Measurements from ENCODE around the gene SDCCAG8.

SDCCAG8 gene

DNA sequence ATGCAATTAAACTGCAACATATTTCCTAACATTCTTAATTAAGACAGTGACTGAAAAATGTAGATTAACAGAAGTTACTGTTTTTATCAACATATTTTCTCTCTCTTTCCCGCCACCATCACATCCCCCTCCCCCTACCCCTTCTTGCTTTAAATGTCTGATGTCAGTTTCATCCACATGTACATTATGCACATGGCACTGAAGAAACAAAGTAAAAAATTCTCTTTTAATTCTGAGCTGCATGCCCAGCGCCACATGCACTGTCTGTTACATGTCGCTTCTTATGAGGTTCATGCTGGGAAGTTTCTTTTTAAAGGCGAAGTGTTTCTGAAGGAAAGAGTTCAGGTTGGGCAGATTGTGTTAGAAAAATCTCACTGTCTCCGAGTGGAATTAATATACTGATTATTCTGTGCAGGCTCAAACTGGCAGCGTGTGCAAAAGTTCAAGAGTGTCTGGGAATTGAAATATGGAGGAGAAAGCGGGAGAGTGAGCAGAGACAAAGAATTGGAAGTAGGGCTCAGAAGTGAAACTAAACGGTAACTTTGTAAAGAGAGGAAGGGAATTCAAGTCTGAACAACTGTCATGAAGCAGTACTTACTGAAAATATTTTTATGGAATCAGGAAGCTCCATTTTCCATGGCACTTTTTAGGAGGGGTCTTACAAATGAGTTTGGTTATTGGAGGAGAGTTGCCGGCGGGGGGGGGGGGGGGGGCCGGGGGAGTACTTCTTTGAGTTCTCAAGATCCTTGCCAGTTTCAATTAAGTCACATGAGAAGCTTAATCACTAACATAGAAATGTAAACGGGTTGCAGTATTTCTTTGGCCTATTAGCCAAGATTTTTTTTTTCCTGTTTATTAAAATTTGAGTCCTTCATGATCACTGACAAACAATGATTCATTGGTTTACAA is 217.6 kb downstream of the SDCCAG8 start:
- intact Hi-C loops (cut with DNase I) = loop anchor here (2.0 kb wide), 1 partner anchor 129 kb away; no protein-coding TSS in a partner anchor
- no peak for DNase-seq

GRCh38 chr1:243474136-243474881 is 218.5 kb downstream of the SDCCAG8 start:
- intact Hi-C loops (cut with DNase I) = loop anchor here (2.0 kb wide), 1 partner anchor 130 kb away; no protein-coding TSS in a partner anchor
- DNase-seq = peak in 1 of 10 donors; percentile 85

GRCh38 chr1:243474906-243475305 is 219.1 kb downstream of the SDCCAG8 start:
- DNase-seq = no peak
- intact Hi-C loops (cut with DNase I) = loop anchor here (2.0 kb wide), 1 partner anchor 130 kb away; no protein-coding TSS in a partner anchor

DNA sequence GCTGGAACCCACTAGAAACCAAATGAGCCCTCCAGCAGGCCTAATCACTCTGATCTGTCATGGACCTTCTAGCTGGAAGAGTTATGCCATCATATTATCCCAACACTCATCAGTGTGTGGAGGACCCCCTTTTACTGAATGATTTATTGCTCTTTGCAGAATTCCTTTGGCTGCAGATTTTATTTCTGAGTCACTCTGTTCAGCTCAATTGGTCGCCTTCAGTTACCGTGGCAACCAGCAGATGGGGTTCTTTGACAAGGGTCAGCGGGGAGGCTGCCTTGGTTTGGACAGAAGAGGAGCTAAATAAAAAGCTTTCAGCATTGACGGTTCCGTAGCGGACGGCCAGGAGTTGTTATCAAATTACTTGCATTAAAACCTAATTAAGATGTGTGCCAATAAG is 220.1 kb downstream of the SDCCAG8 start:
- peak in 8 of 10 donors; percentile 68 to 96 (median 78) for DNase-seq
- intact Hi-C loops (cut with DNase I) = loop anchor here (1.0 to 2.0 kb wide), 3 partner anchors 131 to 797 kb away; no protein-coding TSS in a partner anchor

DNA sequence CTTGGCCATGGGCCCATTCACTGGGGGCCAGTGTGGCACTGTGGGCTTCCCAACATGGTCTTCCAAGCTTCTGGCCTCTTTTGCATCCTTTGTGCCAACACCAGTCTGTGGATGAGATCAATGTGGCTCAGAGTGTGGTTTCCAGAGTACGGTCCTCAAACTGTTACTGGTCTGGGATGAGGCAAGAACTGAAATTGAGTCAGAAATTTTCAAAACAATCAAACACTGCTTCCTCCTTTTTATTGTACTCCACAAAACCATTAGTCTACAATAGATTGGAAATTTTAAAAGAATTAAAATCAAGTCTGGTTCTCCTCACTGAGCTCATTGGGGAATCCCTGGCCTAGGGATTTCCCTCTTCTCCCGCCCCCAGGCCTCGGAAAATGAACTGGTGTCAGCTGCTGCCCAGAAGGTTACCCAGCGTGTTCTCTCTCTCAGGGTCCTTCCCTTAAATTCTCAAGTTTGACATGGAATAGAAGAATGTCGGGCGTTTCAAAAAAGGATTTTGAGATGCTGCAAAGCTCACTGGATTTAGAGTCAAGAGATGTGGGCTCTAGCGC is 222.0 kb downstream of the SDCCAG8 start:
- DNase-seq = no peak
- intact Hi-C loops (cut with DNase I) = loop anchor here (2.0 kb wide), 1 partner anchor 795 kb away; no protein-coding TSS in a partner anchor

DNA sequence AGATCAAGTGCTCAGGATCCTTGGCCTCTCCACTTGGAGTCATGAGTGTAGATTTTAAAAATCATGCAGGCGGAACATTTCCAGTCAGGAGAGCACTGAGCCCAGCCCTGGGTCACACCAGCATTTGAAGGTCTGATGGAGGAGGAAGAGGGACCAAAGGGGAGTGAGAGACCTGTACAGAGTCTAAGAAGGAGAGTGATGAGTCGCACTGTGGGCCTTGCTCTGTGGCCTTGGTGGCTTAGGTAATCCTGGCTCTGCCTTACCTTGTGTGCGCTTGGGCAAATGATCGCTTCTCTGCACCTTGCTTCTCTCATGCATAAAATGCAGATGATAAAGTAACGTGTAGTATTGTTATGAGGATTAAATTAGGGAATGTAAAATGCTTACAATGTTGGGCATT is 225.3 kb downstream of the SDCCAG8 start:
- intact Hi-C loops (cut with DNase I) = no loop called here
- DNase-seq = no peak

GRCh38 chr1:243482141-243483022 is 226.5 kb downstream of the SDCCAG8 start:
- DNase-seq = peak in 4 of 10 donors; percentile 45 to 94 (median 75)
- intact Hi-C loops (cut with DNase I) = loop anchor here (2.0 kb wide), 1 partner anchor 566 kb away; no protein-coding TSS in a partner anchor

DNA sequence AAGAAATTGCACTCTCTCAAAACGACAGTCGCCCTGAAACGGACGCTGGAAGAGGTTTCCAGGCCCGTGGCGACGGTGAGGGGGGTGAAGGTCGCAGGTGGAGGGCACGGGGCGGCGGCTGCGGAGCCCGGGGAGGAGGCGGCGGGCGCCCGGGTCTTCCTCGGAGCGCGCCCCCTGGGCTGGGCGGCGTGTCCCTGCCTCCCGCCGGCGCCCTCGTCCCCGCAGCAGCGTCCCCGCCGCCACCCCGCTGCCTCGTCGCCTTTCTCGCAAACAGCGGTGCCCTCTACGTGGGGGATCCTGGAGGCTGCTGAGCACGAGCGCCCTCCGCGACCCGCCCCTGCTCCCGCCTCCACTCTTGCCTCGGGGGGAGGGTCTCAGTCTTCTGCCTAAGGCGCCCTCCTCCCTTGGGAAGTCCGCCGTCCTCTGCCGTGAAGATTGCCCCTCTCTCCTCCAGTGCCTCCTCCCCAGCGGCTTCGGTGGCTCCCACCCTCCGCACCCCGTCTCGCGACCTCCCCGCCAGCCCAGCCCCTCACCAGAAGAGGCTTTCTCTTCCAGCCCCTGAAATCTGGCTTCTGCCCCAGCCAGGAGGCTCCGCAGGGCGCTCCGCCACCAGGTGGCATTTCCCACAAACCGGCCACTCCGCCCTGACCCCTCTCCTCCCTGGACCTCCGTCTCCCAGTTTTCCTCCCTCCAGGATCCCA is 227.4 kb downstream of the SDCCAG8 start:
- intact Hi-C loops (cut with DNase I) = loop anchor here (2.0 kb wide), 1 partner anchor 566 kb away; no protein-coding TSS in a partner anchor
- DNase-seq = peak in 2 of 10 donors; percentile 81 to 87

DNA sequence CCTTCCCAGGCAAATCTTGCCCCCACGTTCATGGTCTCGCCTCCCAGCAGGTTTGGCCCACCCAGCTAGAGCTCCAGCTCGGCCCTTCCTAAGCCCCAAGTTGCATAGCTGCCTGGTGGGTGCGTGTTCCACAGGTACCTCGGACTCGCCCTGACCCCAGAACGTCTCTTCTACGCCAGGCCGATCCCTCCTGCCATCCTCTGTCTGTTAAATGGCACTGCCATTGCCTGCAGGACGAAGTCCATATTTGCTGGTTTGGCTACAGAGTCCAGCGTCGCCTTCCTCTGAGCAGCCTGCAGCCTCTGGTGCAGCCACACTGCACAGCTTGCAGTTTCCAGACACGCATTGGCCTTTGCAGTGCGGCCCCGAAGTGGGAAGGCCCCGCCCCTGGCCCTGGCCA is 228.1 kb downstream of the SDCCAG8 start:
- no peak for DNase-seq
- intact Hi-C loops (cut with DNase I) = loop anchor here (2.0 kb wide), 1 partner anchor 565 kb away; no protein-coding TSS in a partner anchor

- intact Hi-C loops (cut with DNase I) = no loop called here
- DNase-seq = peak in 1 of 10 donors; percentile 64
These were observed 231.3 kb downstream of the SDCCAG8 start for GRCh38 chr1:243487036-243487648.

- DNase-seq = peak in 2 of 10 donors; percentile 59 to 74
- intact Hi-C loops (cut with DNase I) = no loop called here
These were observed 231.9 kb downstream of the SDCCAG8 start for GRCh38 chr1:243487649-243488227.

DNA sequence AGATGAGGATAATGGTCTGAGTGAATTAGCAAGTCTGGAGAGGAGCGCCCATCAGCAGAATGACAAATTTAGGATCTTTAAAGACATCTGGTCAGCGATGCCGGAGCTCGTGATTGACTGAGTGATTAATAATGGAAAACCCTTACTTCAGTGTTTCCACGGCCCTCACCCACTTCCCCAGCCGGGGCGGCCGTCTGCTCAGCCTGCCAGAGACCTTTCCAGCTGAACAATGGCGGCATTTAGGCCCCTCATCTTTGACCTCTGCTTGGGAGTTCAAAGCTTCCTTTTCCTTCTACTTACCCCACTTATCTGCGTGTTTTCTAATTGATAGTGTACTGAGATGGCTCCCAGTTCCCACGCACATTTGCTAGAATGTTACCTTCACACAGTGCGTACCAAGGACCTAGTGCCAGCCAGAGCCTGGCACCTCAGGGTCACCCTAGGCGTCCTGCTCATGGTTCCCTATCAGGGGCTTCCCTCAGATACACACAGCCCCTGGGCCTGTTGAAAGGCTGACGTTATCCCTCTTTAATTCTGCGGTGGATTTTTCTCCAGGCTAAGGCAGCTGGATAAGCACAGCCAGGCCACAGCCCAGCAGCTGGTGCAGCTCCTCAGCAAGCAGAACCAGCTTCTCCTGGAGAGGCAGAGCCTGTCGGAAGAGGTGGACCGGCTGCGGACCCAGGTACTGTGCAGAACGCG is 232.8 kb downstream of the SDCCAG8 start:
- intact Hi-C loops (cut with DNase I) = no loop called here
- DNase-seq = peak in 2 of 10 donors; percentile 39 to 84

DNA sequence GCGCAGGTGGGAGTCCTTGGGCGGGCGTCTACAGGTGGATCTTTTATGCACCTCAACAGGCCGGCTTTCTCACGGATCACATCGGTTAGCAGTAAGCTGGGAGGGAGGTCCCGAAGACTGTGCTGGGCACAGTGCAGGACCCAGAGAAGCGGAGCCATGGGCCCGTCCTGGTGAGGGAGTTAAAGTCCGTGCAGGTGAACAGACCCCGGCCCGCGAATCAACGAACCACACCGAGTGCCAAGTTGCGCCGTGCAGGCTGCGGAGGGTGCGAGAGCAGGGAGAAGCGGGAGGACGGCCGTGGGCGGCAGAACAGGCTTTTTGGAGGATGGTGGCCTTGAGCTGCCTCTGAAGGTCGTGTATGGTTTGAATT is 233.3 kb downstream of the SDCCAG8 start:
- peak in 2 of 10 donors; percentile 82 for DNase-seq
- intact Hi-C loops (cut with DNase I) = no loop called here

DNA sequence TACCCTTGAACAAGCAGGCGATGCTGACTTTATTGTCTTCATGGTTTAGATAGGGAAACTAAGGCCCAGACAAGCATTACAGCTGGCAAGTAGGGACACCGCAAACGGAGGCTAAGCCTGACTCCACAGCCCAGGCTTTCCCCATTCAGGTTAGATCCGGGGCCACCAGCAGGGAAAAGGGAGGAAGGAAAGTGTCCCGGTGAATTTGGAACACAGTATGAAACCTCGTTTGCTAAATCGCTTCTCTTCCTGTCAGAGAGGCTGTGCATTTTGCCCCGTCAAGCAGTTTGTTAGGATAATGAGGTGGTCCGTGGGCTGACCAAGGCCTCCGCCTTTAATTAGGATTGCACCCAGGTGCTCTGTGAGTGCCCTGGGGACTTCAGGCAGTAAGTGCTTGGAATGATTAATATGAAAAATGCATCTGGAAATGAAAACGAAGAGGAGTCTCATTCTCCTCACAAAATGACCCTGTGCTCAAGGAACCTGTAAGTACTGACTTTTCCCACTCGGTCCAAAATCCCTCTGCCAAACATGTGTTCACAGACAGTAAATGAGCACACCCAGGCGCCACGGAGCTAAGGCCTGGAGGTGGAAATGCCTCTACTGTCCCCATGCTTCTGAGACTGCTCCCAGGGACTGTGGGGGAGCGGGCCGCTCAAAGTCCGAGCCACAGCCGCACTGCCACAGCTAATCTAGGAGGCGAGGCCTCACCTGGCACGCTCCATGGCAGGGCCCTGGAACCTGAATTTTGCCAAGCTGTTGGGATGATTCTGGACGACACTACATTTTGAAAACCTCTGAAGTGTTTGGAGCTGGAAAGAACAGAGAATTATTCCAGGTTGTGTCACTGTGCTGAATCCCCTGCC is 234.1 kb downstream of the SDCCAG8 start:
- peak in 2 of 10 donors; percentile 9 to 80 for DNase-seq
- intact Hi-C loops (cut with DNase I) = no loop called here

GRCh38 chr1:243490748-243491686 is 235.2 kb downstream of the SDCCAG8 start:
- intact Hi-C loops (cut with DNase I) = no loop called here
- no peak for DNase-seq
